Right lobe of liver (tissue), 6 donors: Measurements from ENCODE around the gene DYNLL2. TPM values are rescaled to one million over a fixed set of nuclear protein-coding genes. Genes with fewer than 3 reads are reported as not detected.

ENCODE experiments used
- ATAC-seq, 4 donors: fragments of 200-7000 bp; cut with Tn5 transposase; one replicate each; pipeline ENCODE4 v1.9.1; 2020; ENCODE audit warnings: mild to moderate bottlenecking in 4 of 4, moderate library complexity in 4 of 4
- DNase-seq, 3 donors: peaks; one replicate each; pipeline ENCODE4 v3.0.0-alpha.2; 2020
- H3K27ac ChIP-seq, 3 donors: fragments of 200-600 bp; one replicate each; pipeline ENCODE4 v1.8.0; 2022
- H3K27me3 ChIP-seq, 2 donors: fragments of 200-600 bp; one replicate each; pipeline ENCODE4 v1.8.0; 2022
- H3K36me3 ChIP-seq, 4 donors: fragments of 200-600 bp; sonication (generic) in 1 of 4; one replicate each; pipeline versions ENCODE4 v1.5.1 to v1.8.0; 2017 to 2022; ENCODE audit warnings: control low read depth in 1 of 4
- H3K4me1 ChIP-seq, 4 donors: fragments of 200-600 bp; sonication (generic) in 1 of 4; one replicate each; pipeline versions ENCODE4 v1.5.1 to v1.8.0; 2017 to 2022; ENCODE audit warnings: control low read depth in 1 of 4
- H3K4me3 ChIP-seq, 3 donors: fragments of 200-600 bp; one replicate each; pipeline ENCODE4 v1.8.0; 2022
- H3K9me3 ChIP-seq, 4 donors: fragments of 200-600 bp; sonication (generic) in 1 of 4; one replicate each; pipeline versions ENCODE4 v1.5.1 to v1.8.0; 2017 to 2022; ENCODE audit warnings: control low read depth in 1 of 4
- POLR2A ChIP-seq: fragments of 450-650 bp; IDR thresholded peaks from one replicate; pipeline ENCODE4 v1.6.1; 2017; ENCODE audit warnings: antibody characterized with exemption, mild to moderate bottlenecking
- WGBS: methylation state at CpG from one replicate; pipeline ENCODE4 v1.1.6; 2018; ENCODE audit warnings: low coverage, low lambda C conversion rate; ENCODE audit not compliant: insufficient coverage; ENCODE audit errors: missing lambda C conversion rate; 5-methylcytosine and 5-hydroxymethylcytosine counted together
- intact Hi-C, 2 donors: fragments of 100-400 bp; cut with DNase I; formaldehyde crosslinking; loops; one replicate each; pipeline versions ENCODE4 v1.11.2 to v1.14.1; 2022
- total RNA-seq, 6 experiments: library from RNA; depleted of rRNA in 2 of 6; stranded (reverse); fragments of >200 nt in 2 of 6; fragmentation: NEBNext Ultra II Directional in 3 of 6; extraction: Animal tissue kit (Norgen Biotek cat#: 25700) in 3 of 6; gene quantifications; one replicate each; pipeline versions ENCODE4 v1.1.0 to v1.2.4, GENCODE V29; 2016 to 2023
- TF ChIP-seq, protein P1 (sequence below), 4 donors: fragments of 200-600 bp in 3 of 4; fragments of 450-650 bp in 1 of 4; IDR thresholded peaks; one replicate each; pipeline versions ENCODE4 v1.5.1 to v1.8.0; 2016 to 2022; ENCODE audit warnings: antibody characterized with exemption in 4 of 4, mild to moderate bottlenecking in 2 of 4
- donor health status: DM: no; HTN: yes; CAD: no.
- donor health status: DM: no; HTN: no; CAD: no.
- donor health status: DM: no; HTN: no; CAD: no.
- donor health status: DM: no; HTN: yes; CAD: no.
- donor health status: DM: no; HTN: yes; CAD: no.

DYNLL2 gene
- total RNA-seq, 6 experiments from 2014 or later, result 13.3 to 28.7 (median 17.7) TPM

DNA sequence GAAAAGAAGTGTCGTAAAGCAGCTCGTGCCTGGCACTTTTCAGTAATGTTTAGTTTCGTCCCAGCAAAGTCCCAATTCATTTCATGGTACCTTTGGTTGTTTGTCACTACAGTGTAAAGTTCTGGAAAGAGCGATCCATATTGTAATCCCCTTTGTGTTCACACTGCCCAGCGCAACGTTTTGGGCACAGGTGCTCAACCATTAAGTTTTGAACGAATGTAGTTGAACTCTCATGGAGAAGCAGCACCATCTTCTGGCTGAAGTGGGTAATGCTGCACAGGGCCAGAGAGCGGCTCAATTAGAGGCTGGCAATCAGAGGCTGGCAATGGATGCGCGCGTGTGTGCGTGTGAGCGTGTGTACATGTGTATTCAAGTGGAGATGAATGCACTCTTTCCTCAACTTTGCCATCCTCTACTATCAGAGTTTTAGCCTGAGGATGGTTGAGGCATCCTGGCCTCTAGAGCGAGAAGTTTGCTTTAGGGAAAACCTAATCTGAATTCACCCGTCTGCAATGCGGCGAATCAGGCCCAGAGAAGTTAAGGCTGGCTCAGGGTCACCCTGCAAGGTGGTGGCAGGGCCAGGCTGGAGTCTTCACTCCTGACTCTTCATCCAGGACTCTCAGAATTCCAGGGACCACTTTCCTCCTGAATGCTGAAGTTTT is 29.9 kb downstream of the DYNLL2 start:
- no peaks in the 10 kb centered on the region for H3K27me3 ChIP-seq
- H3K4me1 ChIP-seq, result no peaks in the 10 kb centered on the region
- 25% methylated on average over 14 of the region's 17 CpGs for WGBS
- no peaks in the 10 kb centered on the region for H3K36me3 ChIP-seq
- no peaks in the 10 kb centered on the region for H3K9me3 ChIP-seq
- TF ChIP-seq, protein P1, sequence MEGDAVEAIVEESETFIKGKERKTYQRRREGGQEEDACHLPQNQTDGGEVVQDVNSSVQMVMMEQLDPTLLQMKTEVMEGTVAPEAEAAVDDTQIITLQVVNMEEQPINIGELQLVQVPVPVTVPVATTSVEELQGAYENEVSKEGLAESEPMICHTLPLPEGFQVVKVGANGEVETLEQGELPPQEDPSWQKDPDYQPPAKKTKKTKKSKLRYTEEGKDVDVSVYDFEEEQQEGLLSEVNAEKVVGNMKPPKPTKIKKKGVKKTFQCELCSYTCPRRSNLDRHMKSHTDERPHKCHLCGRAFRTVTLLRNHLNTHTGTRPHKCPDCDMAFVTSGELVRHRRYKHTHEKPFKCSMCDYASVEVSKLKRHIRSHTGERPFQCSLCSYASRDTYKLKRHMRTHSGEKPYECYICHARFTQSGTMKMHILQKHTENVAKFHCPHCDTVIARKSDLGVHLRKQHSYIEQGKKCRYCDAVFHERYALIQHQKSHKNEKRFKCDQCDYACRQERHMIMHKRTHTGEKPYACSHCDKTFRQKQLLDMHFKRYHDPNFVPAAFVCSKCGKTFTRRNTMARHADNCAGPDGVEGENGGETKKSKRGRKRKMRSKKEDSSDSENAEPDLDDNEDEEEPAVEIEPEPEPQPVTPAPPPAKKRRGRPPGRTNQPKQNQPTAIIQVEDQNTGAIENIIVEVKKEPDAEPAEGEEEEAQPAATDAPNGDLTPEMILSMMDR (IDR thresholded peaks at IDR 0.05), result peak; percentile 91 to 97 (median 94)
- no peak for TF ChIP-seq POLR2A
- DNase-seq, result peak; percentile 69 to 76 (median 69)
- no peak overlapping the region for H3K27ac ChIP-seq
- ATAC-seq, result peak; percentile 93 to 99 (median 96)
- intact Hi-C loops, result loop anchor here (10.0 kb wide), 2 partner anchors 248 to 978 kb away; no protein-coding TSS in a partner anchor
- H3K4me3 ChIP-seq, result no peak overlapping the region

DNA sequence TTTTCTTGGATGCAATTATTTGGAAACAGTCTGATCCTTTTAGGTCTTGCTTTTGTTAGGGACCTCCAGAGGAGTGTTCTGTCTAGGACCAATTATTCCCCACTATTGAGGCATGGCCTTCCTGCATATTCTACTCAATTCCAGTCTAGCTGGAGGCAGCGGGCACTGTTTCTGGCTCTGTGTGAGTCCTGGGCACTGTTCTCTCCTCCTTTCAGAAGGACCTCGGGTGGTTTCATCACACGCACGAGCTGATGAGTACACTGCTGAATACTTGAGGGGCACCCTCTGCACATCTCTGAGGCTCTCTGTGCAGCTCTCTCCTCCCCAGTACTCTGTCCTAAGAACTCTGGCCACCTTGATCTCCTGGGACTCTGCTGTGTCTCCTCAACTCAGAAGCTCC is 30.7 kb downstream of the DYNLL2 start:
- H3K27ac ChIP-seq, result no peak overlapping the region

DNA sequence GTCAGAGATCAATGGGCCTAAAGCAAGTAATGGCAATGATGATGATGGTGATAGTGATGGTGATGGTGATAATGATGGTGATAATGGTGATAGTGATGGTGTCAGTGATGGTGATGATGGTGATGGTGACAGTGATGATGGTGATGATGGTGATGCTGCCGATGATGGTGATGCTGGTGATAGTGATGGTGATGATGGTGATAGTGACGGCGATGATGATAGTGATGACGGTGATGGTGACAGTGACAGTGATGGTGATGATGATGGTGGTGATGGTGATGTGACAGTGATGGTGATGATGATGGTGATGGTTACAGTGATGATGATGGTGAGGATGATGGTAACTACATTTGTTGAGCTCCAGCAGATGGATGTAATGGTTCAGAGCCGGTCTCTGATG is 34.2 kb downstream of the DYNLL2 start:
- ATAC-seq, result no peak
- Histone ChIP-seq H3K27ac (no peak overlapping the region), H3K4me1 (no peaks in the 10 kb centered on the region), H3K4me3 (no peak overlapping the region), H3K36me3 (no peaks in the 10 kb centered on the region), H3K27me3 (no peaks in the 10 kb centered on the region), H3K9me3 (no peaks in the 10 kb centered on the region)
- TF ChIP-seq, protein P1 (IDR thresholded peaks at IDR 0.05), result no peak
- TF ChIP-seq POLR2A, result no peak
- 30% methylated on average over 5 of the region's 5 CpGs for WGBS
- intact Hi-C loops, result loop anchor here (10.0 kb wide), 2 partner anchors 253 to 983 kb away; no protein-coding TSS in a partner anchor
- no peak for DNase-seq

More for the DNA sequence above, 30.7 kb downstream of the DYNLL2 start:
- H3K36me3 ChIP-seq, result no peaks in the 10 kb centered on the region
- no peaks in the 10 kb centered on the region for H3K4me1 ChIP-seq
- intact Hi-C loops, result loop anchor here (10.0 kb wide), 2 partner anchors 249 to 979 kb away; no protein-coding TSS in a partner anchor
- ATAC-seq, result no peak
- H3K27me3 ChIP-seq, result no peaks in the 10 kb centered on the region
- no peak overlapping the region for H3K4me3 ChIP-seq
- no peak for DNase-seq
- no peaks in the 10 kb centered on the region for H3K9me3 ChIP-seq
- no peak for TF ChIP-seq POLR2A
- TF ChIP-seq, protein P1 (IDR thresholded peaks at IDR 0.05), result no peak
- WGBS, result 59% methylated on average over 4 of the region's 4 CpGs

DNA sequence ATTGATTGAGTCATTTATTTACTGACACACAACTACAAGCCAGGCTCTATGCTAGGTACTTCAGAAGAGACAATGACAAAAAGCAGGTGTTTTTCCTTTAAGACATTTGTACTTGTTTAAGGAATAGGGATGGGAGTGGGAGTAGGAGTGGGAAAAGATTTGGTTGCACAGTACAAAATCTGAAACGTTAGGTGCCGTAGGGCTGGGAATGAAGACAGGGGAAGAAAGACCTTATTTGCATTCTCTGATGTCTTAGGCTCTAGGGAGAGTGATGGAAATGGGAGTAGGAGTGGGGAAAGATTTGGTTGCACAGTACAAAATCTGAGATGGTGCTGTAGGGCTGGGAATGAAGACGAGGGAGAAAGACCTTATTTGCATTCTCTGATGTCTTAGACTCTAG is 36.3 kb downstream of the DYNLL2 start:
- no peak for ATAC-seq

More for the DNA sequence above, 36.3 kb downstream of the DYNLL2 start:
- no peak overlapping the region for H3K4me3 ChIP-seq
- H3K27ac ChIP-seq, result no peak overlapping the region
- no peak for TF ChIP-seq POLR2A
- TF ChIP-seq, protein P1 (IDR thresholded peaks at IDR 0.05), result no peak
- no peaks in the 10 kb centered on the region for H3K27me3 ChIP-seq
- H3K9me3 ChIP-seq, result no peaks in the 10 kb centered on the region
- DNase-seq, result no peak
- WGBS, result 56% methylated on average over 3 of the region's 3 CpGs
- no peaks in the 10 kb centered on the region for H3K36me3 ChIP-seq
- H3K4me1 ChIP-seq, result no peaks in the 10 kb centered on the region
- intact Hi-C loops, result loop anchor here (10.0 kb wide), 2 partner anchors 255 to 985 kb away; no protein-coding TSS in a partner anchor
